Small intestine (tissue), 7 donors: ENCODE data around the gene PRMT3. TPM values are rescaled to one million over a fixed set of nuclear protein-coding genes. Genes with fewer than 3 reads are reported as not detected.
A peak's percentile ranks its signal among the peaks of the same experiment; 100 is the strongest.

Experiments
- DNase-seq, 2 donors: peaks; one replicate each; pipeline versions ENCODE4 v3.0.0 to v3.0.0-alpha.2; 2013
- FAIRE-seq: peaks from 2 replicates; lab custom pipeline; 2012; peaks lifted over from hg19 to GRCh38; lab: Jason Lieb, UNC
- H3K27ac ChIP-seq, 3 donors: one replicate each; pipeline ENCODE4 v1.5.1; 2013; ENCODE audit warnings: low read length in 2 of 3, mild to moderate bottlenecking in 2 of 3, control low read depth in 1 of 3, inconsistent platforms in 1 of 3, low read depth in 1 of 3, moderate library complexity in 1 of 3
- H3K27me3 ChIP-seq, 3 donors: one replicate each; pipeline ENCODE4 v1.6.1; 2013; ENCODE audit warnings: low read length in 3 of 3, inconsistent platforms in 1 of 3; ENCODE audit not compliant: control insufficient read depth in 3 of 3, insufficient read depth in 3 of 3
- H3K36me3 ChIP-seq, 3 donors: one replicate each; pipeline ENCODE4 v1.6.1; 2013; ENCODE audit warnings: low read length in 3 of 3, inconsistent platforms in 1 of 3, low read depth in 1 of 3, mild to moderate bottlenecking in 1 of 3, moderate library complexity in 1 of 3; ENCODE audit not compliant: control insufficient read depth in 3 of 3, insufficient read depth in 2 of 3
- H3K4me1 ChIP-seq, 3 donors: one replicate each; pipeline ENCODE4 v1.6.1; 2013; ENCODE audit warnings: low read length in 2 of 3, inconsistent platforms in 1 of 3, low read depth in 1 of 3, mild to moderate bottlenecking in 1 of 3, moderate library complexity in 1 of 3; ENCODE audit not compliant: control insufficient read depth in 3 of 3, insufficient read depth in 2 of 3
- H3K4me3 ChIP-seq, 3 donors: one replicate each; pipeline ENCODE4 v1.5.1; 2013; ENCODE audit warnings: low read length in 3 of 3, control low read depth in 1 of 3, inconsistent platforms in 1 of 3, low read depth in 1 of 3, mild to moderate bottlenecking in 1 of 3, moderate library complexity in 1 of 3
- H3K9me3 ChIP-seq, 2 donors: one replicate each; pipeline ENCODE4 v1.6.1; 2013; ENCODE audit warnings: low read depth in 1 of 2, low read length in 1 of 2; ENCODE audit not compliant: control insufficient read depth in 2 of 2, insufficient read depth in 1 of 2
- WGBS, 3 donors: extraction: QIAGEN DNeasy Blood & Tissue Kit; methylation state at CpG; one replicate each; pipeline ENCODE4 v1.1.7; 2013; 5-methylcytosine and 5-hydroxymethylcytosine counted together
- polyA plus RNA-seq, 4 donors: library from polyadenylated mRNA; stranded (reverse) in 3 of 4; unstranded in 1 of 4; fragments of 200-250 nt in 3 of 4; fragments of 120-200 nt in 1 of 4; gene quantifications; one replicate each; pipeline versions ENCODE4 v1.2.1 to v1.2.3, GENCODE V29; 2013
- donor health status: healthy with polysubstance abuse.
- donor health status: control.
- donor health status: control.
- donor health status: Bipolar disorder and iron deficiency.
- donor health status: healthy.

PRMT3 gene
- polyA plus RNA-seq, 4 donors = 9.2 to 14.3 (median 10.0) TPM

GRCh38 chr11:20453657-20454316, 66.3 kb downstream of the PRMT3 start:
- no peak for DNase-seq
- no peaks in the 10 kb centered on the region for H3K4me1 ChIP-seq
- H3K36me3 ChIP-seq = peaks cover 0 to 4% (median 0%) of the 10 kb centered on the region in 3 donors
- 93 to 98% (median 96%) methylated on average over 4 of the region's 4 CpGs for WGBS, 3 donors
- no peaks in the 10 kb centered on the region for H3K9me3 ChIP-seq
- FAIRE-seq = no peak
- H3K4me3 ChIP-seq = no peak overlapping the region
- H3K27ac ChIP-seq = no peak overlapping the region
- no peaks in the 10 kb centered on the region for H3K27me3 ChIP-seq

- Histone ChIP-seq H3K27me3 (no peaks in the 10 kb centered on the region), H3K36me3 (peaks cover 0 to 4% (median 0%) of the 10 kb centered on the region in 3 donors), H3K4me3 (no peak overlapping the region), H3K9me3 (no peaks in the 10 kb centered on the region), H3K27ac (no peak overlapping the region), H3K4me1 (peaks cover 0 to 5% (median 1%) of the 10 kb centered on the region in 3 donors)
- no peak for DNase-seq
- WGBS, 3 donors = 96 to 100% (median 99%) methylated on average over 4 of the region's 4 CpGs
- no peak for FAIRE-seq
Observed at GRCh38 chr11:20457001-20457799, 69.7 kb downstream of the PRMT3 start.

DNA sequence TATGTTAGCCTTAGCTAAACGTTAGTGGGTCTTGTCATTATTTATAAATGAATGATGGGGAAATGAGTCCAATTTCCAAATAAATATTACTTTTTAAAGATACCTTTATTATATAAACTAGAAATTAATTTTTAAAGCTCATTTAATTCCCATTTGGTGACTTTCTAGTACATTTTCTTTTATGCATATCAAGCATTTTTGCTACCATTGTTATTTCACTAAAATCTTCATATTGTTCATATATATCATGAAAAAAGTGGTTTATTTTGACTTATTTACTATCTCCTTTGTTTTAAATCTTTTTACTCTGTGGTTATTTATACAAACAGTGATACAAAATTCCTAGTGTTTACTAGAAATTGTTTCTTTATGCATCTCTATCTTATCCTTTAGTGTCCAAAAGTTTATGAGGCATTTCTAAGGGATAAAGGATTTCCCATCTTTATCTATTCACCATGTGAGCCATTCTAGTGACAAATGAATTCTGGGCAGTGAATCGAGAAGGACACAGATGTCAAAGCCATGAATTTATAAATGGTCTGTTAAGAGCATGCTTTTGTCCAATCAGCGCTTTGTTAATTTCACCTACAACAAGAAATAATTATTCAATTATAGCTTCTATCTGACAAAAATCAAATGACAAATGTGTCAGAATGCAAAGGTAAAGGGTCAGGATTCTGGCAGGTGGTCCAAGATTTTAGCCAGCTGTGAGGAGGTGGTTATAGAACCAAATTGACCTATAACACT, 70.6 kb downstream of the PRMT3 start:
- WGBS, 3 donors = 88 to 94% (median 92%) methylated on average over 3 of the region's 3 CpGs
- Histone ChIP-seq H3K9me3 (no peaks in the 10 kb centered on the region), H3K36me3 (peaks cover 0 to 5% (median 0%) of the 10 kb centered on the region in 3 donors), H3K27me3 (no peaks in the 10 kb centered on the region), H3K4me3 (no peak overlapping the region), H3K27ac (no peak overlapping the region), H3K4me1 (peaks cover 0 to 5% (median 1%) of the 10 kb centered on the region in 3 donors)
- FAIRE-seq = no peak
- no peak for DNase-seq

DNA sequence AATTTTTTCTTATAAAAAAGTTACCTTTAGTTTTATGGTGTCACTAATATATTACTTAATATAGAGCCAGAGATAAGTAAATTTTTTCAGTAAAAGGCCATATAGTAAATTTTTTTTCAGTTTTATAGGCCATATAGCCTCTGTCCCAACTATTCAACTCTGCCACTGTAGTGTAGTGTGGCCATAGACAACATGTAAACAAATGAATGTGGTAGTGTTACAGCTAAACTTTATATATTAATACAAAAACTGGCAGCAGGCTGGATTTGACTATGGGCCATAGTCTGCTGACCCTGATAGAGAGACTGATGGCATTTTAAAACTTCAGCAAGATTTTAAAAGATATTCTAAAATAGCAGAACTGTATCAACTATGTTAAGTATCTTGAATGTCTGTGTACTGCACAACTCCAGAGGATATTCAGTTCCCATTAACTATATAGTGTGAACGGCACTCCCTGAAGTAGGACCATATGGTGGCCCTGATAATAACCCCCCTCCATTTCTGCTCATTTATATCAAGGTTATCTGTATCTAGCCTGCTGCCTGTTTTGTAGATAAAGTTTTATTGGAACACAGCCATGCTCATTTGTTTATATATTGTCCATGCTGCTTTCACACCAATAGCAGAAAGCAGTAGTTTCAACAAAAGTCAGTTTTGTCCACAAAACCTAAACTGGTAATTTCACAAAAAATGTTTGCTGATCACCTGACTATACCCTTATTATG, 71.6 kb downstream of the PRMT3 start:
- H3K4me3 ChIP-seq = no peak overlapping the region
- DNase-seq = no peak
- WGBS, 3 donors = 39 to 67% (median 48%) methylated on average over 1 of the region's 1 CpG
- no peak for FAIRE-seq
- H3K27me3 ChIP-seq = no peaks in the 10 kb centered on the region
- no peak overlapping the region for H3K27ac ChIP-seq
- peaks cover 0 to 5% (median 1%) of the 10 kb centered on the region in 3 donors for H3K4me1 ChIP-seq
- peaks cover 0 to 3% (median 0%) of the 10 kb centered on the region in 3 donors for H3K36me3 ChIP-seq
- no peaks in the 10 kb centered on the region for H3K9me3 ChIP-seq

DNA sequence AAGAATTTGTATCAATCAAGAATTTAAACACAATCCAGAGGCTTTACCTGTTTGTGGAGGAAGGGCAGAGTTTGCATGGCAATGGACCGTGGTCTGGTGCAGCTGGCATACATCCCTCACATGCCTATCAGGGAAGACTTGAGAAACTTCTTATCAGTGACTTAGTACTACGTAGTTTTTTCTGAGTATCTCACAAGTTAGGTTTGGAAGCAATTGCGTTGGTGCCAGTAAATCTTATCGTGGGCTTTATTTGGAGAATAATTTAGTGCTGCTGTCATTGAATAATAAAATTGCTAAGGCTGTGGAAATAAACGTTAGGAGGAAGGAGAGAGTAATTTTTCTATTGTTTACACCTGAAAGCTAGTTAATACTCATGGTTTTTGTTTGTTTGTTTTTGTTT, 72.3 kb downstream of the PRMT3 start:
- peak in 1 of 2 donors; percentile 58 for DNase-seq
- WGBS, 3 donors = 16 to 51% (median 31%) methylated on average over 5 of the region's 5 CpGs
- Histone ChIP-seq H3K4me3 (no peak overlapping the region), H3K36me3 (peaks cover 0 to 3% (median 0%) of the 10 kb centered on the region in 3 donors), H3K27ac (no peak overlapping the region), H3K9me3 (no peaks in the 10 kb centered on the region), H3K27me3 (no peaks in the 10 kb centered on the region), H3K4me1 (peaks cover 0 to 5% (median 1%) of the 10 kb centered on the region in 3 donors)
- FAIRE-seq = no peak

- FAIRE-seq (no peak), DNase-seq (peak; percentile 36 to 46)
- Histone ChIP-seq H3K27ac (no peak overlapping the region), H3K9me3 (no peaks in the 10 kb centered on the region), H3K4me1 (peaks cover 0 to 1% (median 0%) of the 10 kb centered on the region in 3 donors), H3K36me3 (peaks cover 0 to 3% (median 0%) of the 10 kb centered on the region in 3 donors), H3K27me3 (no peaks in the 10 kb centered on the region), H3K4me3 (no peak overlapping the region)
- WGBS, 3 donors = 33 to 64% (median 51%) methylated on average over 2 of the region's 2 CpGs
Observed at GRCh38 chr11:20464518-20464917, 77.0 kb downstream of the PRMT3 start.

DNA sequence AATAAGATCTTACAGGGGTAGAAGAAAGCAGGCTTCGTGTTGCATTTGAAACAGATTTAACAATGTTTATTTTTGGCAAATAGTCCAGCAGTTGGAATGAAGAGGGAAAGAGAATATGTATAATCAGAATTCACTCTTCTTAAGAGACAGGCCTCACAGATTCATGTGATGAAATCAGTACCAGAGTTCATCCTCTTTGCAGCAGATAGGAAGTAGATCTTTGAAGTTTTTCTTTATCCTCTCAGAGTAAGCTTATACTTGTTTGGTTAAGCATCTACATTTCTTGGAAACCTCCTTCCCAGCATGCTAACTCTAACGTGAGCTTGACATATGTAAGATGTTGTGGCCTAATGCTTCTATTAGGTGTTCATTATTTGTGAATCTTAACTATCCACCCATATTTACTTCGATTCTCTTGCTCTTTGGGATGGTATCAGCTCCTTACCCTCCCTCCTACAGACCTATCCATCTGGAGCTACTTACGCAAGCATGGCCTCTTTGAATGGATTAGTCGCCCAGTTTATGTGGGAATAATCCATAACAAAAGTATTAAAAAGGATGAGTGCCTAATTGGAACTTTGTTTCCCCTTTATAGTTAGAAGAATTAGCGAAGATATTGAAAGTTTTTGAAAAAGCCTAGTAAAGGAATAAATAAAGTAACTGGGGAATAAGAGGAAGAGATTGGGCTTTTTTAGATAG, 80.1 kb downstream of the PRMT3 start:
- DNase-seq (no peak), FAIRE-seq (no peak)
- H3K36me3 ChIP-seq = peaks cover 0 to 6% (median 3%) of the 10 kb centered on the region in 3 donors
- H3K9me3 ChIP-seq = peaks cover 0 to 3% of the 10 kb centered on the region in 2 donors
- 86 to 93% (median 91%) methylated on average over 6 of the region's 6 CpGs for WGBS, 3 donors
- H3K4me3 ChIP-seq = no peak overlapping the region
- no peaks in the 10 kb centered on the region for H3K4me1 ChIP-seq
- no peak overlapping the region for H3K27ac ChIP-seq
- H3K27me3 ChIP-seq = no peaks in the 10 kb centered on the region
